Stimulated activated CD8-positive, alpha-beta memory T cell treated with anti-CD3 and anti-CD28 coated beads, Interleukin-4, amount 100 ng/mL, for 1 hour (primary cell): ENCODE results near the gene KIRREL3.

Source experiments
- DNase-seq, 2 donors: peaks; one replicate each; pipeline ENCODE4 v3.0.0-alpha.2; 2020; ENCODE audit warnings: low read depth in 2 of 2, low spot score in 1 of 2

KIRREL3 gene

GRCh38 chr11:126477535-126478305 lies 522.9 kb downstream of the KIRREL3 start:
- DNase-seq = no peak

- DNase-seq = no peak
Observed at GRCh38 chr11:126476977-126477376, 523.6 kb downstream of the KIRREL3 start.

GRCh38 chr11:126476266-126476924 lies 524.2 kb downstream of the KIRREL3 start:
- no peak for DNase-seq

- DNase-seq = no peak
Observed at GRCh38 chr11:126475014-126475991, 525.3 kb downstream of the KIRREL3 start.

GRCh38 chr11:126474220-126474619 lies 526.4 kb downstream of the KIRREL3 start:
- DNase-seq = no peak

- DNase-seq = no peak
Observed at GRCh38 chr11:126473269-126473668, 527.3 kb downstream of the KIRREL3 start.

GRCh38 chr11:126469311-126469710 lies 531.3 kb downstream of the KIRREL3 start:
- DNase-seq = no peak

- no peak for DNase-seq
Observed at GRCh38 chr11:126468102-126468521, 532.5 kb downstream of the KIRREL3 start.

GRCh38 chr11:126467471-126467870 lies 533.1 kb downstream of the KIRREL3 start:
- no peak for DNase-seq

- no peak for DNase-seq
Observed at GRCh38 chr11:126467046-126467370, 533.6 kb downstream of the KIRREL3 start.

GRCh38 chr11:126466236-126467045 lies 534.1 kb downstream of the KIRREL3 start:
- DNase-seq = no peak

GRCh38 chr11:126465573-126466188 lies 534.9 kb downstream of the KIRREL3 start:
- DNase-seq = no peak

GRCh38 chr11:126464796-126465195 lies 535.8 kb downstream of the KIRREL3 start:
- no peak for DNase-seq

- DNase-seq = no peak
Observed at GRCh38 chr11:126462422-126462821, 538.1 kb downstream of the KIRREL3 start.

GRCh38 chr11:126461996-126462395 lies 538.6 kb downstream of the KIRREL3 start:
- DNase-seq = no peak

GRCh38 chr11:126461096-126461440 lies 539.5 kb downstream of the KIRREL3 start:
- no peak for DNase-seq

- DNase-seq = no peak
Observed at GRCh38 chr11:126460417-126461095, 540.0 kb downstream of the KIRREL3 start.

- DNase-seq = no peak
Observed at GRCh38 chr11:126459691-126460281, 540.8 kb downstream of the KIRREL3 start.

GRCh38 chr11:126457817-126458216 lies 542.8 kb downstream of the KIRREL3 start:
- DNase-seq = no peak
